Measurements from ENCODE around the gene CD14.

DNA sequence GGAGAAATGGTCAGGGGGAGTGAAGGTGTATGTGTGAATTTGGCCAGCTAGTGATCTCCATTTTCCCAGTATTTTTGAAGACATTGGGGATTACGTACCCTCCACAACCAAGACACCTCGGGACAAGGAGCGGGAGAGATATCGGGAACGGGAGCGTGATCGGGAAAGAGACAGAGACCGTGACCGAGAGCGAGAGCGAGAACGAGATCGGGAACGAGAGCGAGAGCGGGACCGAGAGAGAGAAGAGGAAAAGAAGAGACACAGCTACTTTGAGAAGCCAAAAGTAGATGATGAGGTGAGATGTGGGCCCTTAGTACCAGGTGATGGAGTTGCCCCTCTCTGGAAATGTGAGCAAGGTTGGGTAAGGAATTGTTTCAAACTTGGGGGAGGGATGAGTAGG is 25.9 kb upstream of the CD14 start:
- TF ChIP-seq, protein P1, sequence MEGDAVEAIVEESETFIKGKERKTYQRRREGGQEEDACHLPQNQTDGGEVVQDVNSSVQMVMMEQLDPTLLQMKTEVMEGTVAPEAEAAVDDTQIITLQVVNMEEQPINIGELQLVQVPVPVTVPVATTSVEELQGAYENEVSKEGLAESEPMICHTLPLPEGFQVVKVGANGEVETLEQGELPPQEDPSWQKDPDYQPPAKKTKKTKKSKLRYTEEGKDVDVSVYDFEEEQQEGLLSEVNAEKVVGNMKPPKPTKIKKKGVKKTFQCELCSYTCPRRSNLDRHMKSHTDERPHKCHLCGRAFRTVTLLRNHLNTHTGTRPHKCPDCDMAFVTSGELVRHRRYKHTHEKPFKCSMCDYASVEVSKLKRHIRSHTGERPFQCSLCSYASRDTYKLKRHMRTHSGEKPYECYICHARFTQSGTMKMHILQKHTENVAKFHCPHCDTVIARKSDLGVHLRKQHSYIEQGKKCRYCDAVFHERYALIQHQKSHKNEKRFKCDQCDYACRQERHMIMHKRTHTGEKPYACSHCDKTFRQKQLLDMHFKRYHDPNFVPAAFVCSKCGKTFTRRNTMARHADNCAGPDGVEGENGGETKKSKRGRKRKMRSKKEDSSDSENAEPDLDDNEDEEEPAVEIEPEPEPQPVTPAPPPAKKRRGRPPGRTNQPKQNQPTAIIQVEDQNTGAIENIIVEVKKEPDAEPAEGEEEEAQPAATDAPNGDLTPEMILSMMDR (conservative IDR thresholded peaks at IDR 0.05; ENCODE audit: low read length): no peak
- no peak for TF ChIP-seq EZH2phosphoT487 (IDR thresholded peaks at IDR 0.05; ENCODE audit: borderline replicate concordance, low read depth, low read length)
